SK-N-MC (cell line): ENCODE data around the gene IQCF2.

Experiments
- EZH2 ChIP-seq: fragments of 200-600 bp; sonication (generic); IDR thresholded peaks from one replicate; pipeline ENCODE4 v1.6.1; 2017; ENCODE audit warnings: antibody characterized with exemption
- FOXP2 ChIP-seq: optimal IDR thresholded peaks from 2 replicates; pipeline ENCODE3; 2011; ENCODE audit warnings: mild to moderate bottlenecking, moderate library complexity; ENCODE audit not compliant: insufficient read depth; ENCODE audit errors: extremely low read length, control extremely low read depth
- POLR2AphosphoS5 ChIP-seq: IDR thresholded peaks from 2 replicates; pipeline ENCODE4 v1.6.1; 2012; ENCODE audit warnings: mild to moderate bottlenecking, low read depth, low read length, borderline replicate concordance

DNA sequence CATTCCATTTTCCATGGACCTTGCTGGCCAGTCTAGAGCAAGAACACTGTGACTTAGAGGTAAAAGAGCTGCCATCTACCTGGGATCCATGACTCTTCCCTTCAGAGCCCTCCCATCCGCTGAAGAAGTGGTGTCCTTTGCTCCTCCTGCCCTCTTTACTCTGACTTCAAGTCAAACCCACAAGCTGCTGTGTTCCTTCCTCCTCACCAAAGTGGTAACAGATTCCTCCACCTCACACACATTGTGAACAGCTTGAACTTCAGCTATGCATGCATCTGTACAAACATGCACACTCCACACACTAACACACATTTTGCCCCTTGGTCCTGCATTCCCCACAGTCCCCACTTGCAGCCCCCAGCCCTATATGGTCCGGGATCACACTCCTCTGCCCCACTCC, 13.0 kb downstream of the IQCF2 start:
- TF ChIP-seq POLR2AphosphoS5 (no peak), EZH2 (no peak), FOXP2 (no peak)
